UCSD-AML1 (cell line): ENCODE data around the gene NEK3.
"Not testable (repeated sequence)": the region's sequence is repeated elsewhere in the genome, so short reads cannot be mapped to it uniquely, and the experiment has no call there.

Experiments
- DNase-seq: peaks from one replicate; lab custom pipeline; 2025; ENCODE audit not compliant: unreplicated experiment; lab: John Stamatoyannopoulos, UW

NEK3 gene

GRCh38 chr13:52125547-52125946 is 33.9 kb downstream of the NEK3 start:
- DNase-seq: no peak

GRCh38 chr13:52118595-52118994 is 40.8 kb downstream of the NEK3 start:
- DNase-seq: no peak

GRCh38 chr13:52118095-52118494 is 41.3 kb downstream of the NEK3 start:
- DNase-seq: no peak

- no peak for DNase-seq
Measured at GRCh38 chr13:52112591-52112990, 46.8 kb downstream of the NEK3 start.

GRCh38 chr13:52109116-52109670 is 50.2 kb downstream of the NEK3 start:
- no peak for DNase-seq

GRCh38 chr13:52105841-52106240 is 53.6 kb downstream of the NEK3 start:
- DNase-seq: no peak

- DNase-seq: no peak
Measured at GRCh38 chr13:52104624-52105023, 54.8 kb downstream of the NEK3 start.

- DNase-seq: no peak
Measured at GRCh38 chr13:52103386-52103785, 56.0 kb downstream of the NEK3 start.

- DNase-seq: not testable (repeated sequence)
Measured at GRCh38 chr13:52102423-52102822, 57.0 kb downstream of the NEK3 start.

GRCh38 chr13:52097197-52097596 is 62.2 kb downstream of the NEK3 start:
- no peak for DNase-seq

- no peak for DNase-seq
Measured at GRCh38 chr13:52096748-52097147, 62.6 kb downstream of the NEK3 start.

- DNase-seq: no peak
Measured at GRCh38 chr13:52096062-52096461, 63.3 kb downstream of the NEK3 start.

GRCh38 chr13:52092087-52092486 is 67.3 kb downstream of the NEK3 start:
- DNase-seq: no peak

- no peak for DNase-seq
Measured at GRCh38 chr13:52091473-52091872, 67.9 kb downstream of the NEK3 start.

- no peak for DNase-seq
Measured at GRCh38 chr13:52085421-52085820, 74.0 kb downstream of the NEK3 start.

GRCh38 chr13:52084981-52085380 is 74.4 kb downstream of the NEK3 start:
- DNase-seq: not testable (repeated sequence)
